ENCODE data around the gene BCL11B. TPM values are rescaled to one million over a fixed set of nuclear protein-coding genes. Genes with fewer than 3 reads are reported as not detected.

Gene BCL11B
- total and polyA plus RNA-seq, 10 of the 15 experiments (the other 5 are each of a cell fraction or from before 2014, with no cell fraction given) = 0.38 to 5.5 (median 1.3) TPM

- no TSS peak for BruUV-seq (replicated peaks)
- Histone ChIP-seq H3K4me3 (no peak overlapping the region), H3K27me3 (replicated peaks in 1 of 2; ENCODE audit: control insufficient read depth in 2 of 2, insufficient read depth in 2 of 2, low read length in 1 of 2) (no peaks in the 10 kb centered on the region), H3K9ac (ENCODE audit: control insufficient read depth, insufficient read depth, low read length) (no peak overlapping the region), H3K9me3 (replicated peaks; ENCODE audit: control insufficient read depth, insufficient read depth, low read length) (no peaks in the 10 kb centered on the region; the same call in 2 of the 3 replicates), H3K27ac (ENCODE audit: control insufficient read depth, insufficient read depth) (no peak overlapping the region), H3K36me3 (ENCODE audit: control insufficient read depth in 2 of 2, insufficient read depth in 2 of 2, low read length in 1 of 2) (no peaks in the 10 kb centered on the region), H4K20me1 (ENCODE audit: control insufficient read depth, insufficient read depth) (no peaks in the 10 kb centered on the region), H3K4me2 (ENCODE audit: control insufficient read depth, insufficient read depth) (no peak overlapping the region), H2AFZ (ENCODE audit: control insufficient read depth, low read depth, low read length) (no peak overlapping the region), H3K4me1 (ENCODE audit: control insufficient read depth, insufficient read depth, low read length) (no peaks in the 10 kb centered on the region), H3K79me2 (ENCODE audit: control insufficient read depth, insufficient read depth, low read length) (no peaks in the 10 kb centered on the region)
- in situ Hi-C loops (cut with MboI) (no loop called here), intact Hi-C loops (cut with micrococcal nuclease; ENCODE audit: unreplicated experiment) (no loop called here)
- ChIA-PET SMC1A (ENCODE audit: uncharacterized antibody, unreplicated experiment) (no interaction called here), CTCF (no interaction called here), POLR2A (no interaction called here), RAD21 (ENCODE audit: unreplicated experiment) (no interaction called here)
- TF ChIP-seq HDAC6 (IDR thresholded peaks at IDR 0.05; ENCODE audit: unreplicated experiment) (no peak), ASH2L (IDR thresholded peaks at IDR 0.05; ENCODE audit: borderline replicate concordance, low read depth) (no peak), FOXM1 (IDR thresholded peaks at IDR 0.05; ENCODE audit: low read depth, low read length) (no peak), HDGF (IDR thresholded peaks at IDR 0.05) (no peak), PML (IDR thresholded peaks at IDR 0.05; ENCODE audit: low read length) (no peak), CHD1 (IDR thresholded peaks at IDR 0.05; ENCODE audit: low read depth, low read length) (no peak), TCF12 (IDR thresholded peaks at IDR 0.05; ENCODE audit: low read depth, low read length) (no peak), YY1 (IDR thresholded peaks at IDR 0.05; ENCODE audit: low read depth, low read length) (no peak), HCFC1 (IDR thresholded peaks at IDR 0.05; ENCODE audit: low read length) (no peak), STAT3 (IDR thresholded peaks at IDR 0.05; ENCODE audit: low read depth, low read length) (no peak), IKZF2 (IDR thresholded peaks at IDR 0.05) (no peak), ELK1 (IDR thresholded peaks at IDR 0.05; ENCODE audit: low read depth, low read length) (no peak), MYC (IDR thresholded peaks at IDR 0.05; ENCODE audit: insufficient read depth, insufficient read length, insufficient replicate concordance, low read length, severe bottlenecking) (no peak)
- DNase-seq (ENCODE audit: low read depth, low spot score) = no peak
- FAIRE-seq = no peak
- 7% methylated on average over 8 of the region's 8 CpGs for WGBS (ENCODE audit: insufficient coverage, insufficient replicate concordance, low lambda C conversion rate, missing lambda C conversion rate)
- no peak for ATAC-seq
Observed at GRCh38 chr14:99134516-99135046, 137.4 kb downstream of the BCL11B start.
